Neural cell (in vitro differentiated cells): ENCODE data around the gene MSI1.

ENCODE experiments used
- CTCF ChIP-seq: fragments of 450-650 bp; IDR thresholded peaks from 2 replicates; pipeline ENCODE4 v1.5.1; 2014; ENCODE audit warnings: antibody characterized with exemption, mild to moderate bottlenecking, moderate library complexity; ENCODE audit not compliant: poor library complexity, severe bottlenecking
- EP300 ChIP-seq: fragments of 450-650 bp; conservative IDR thresholded peaks from 2 replicates; pipeline ENCODE4 v1.6.1; 2014; ENCODE audit warnings: antibody characterized with exemption, mild to moderate bottlenecking, moderate library complexity; ENCODE audit not compliant: poor library complexity, severe bottlenecking
- EZH2 ChIP-seq: fragments of 200-600, 300-800 bp; shearing (Covaris generic), sonication (generic); IDR thresholded peaks from 2 replicates; pipeline ENCODE4 v1.6.1; 2014; ENCODE audit warnings: antibody characterized with exemption, low read length, borderline replicate concordance, mild to moderate bottlenecking; ENCODE audit not compliant: insufficient read depth, poor library complexity, severe bottlenecking
- MXI1 ChIP-seq: fragments of 450-650 bp; conservative IDR thresholded peaks from 2 replicates; pipeline ENCODE4 v1.6.1; 2014; ENCODE audit warnings: antibody characterized with exemption, mild to moderate bottlenecking; ENCODE audit not compliant: poor library complexity, severe bottlenecking
- POLR2AphosphoS5 ChIP-seq: IDR thresholded peaks from 2 replicates; pipeline ENCODE4 v1.6.1; 2012
- REST ChIP-seq: IDR thresholded peaks from 2 replicates; pipeline ENCODE4 v1.6.1; 2012; ENCODE audit warnings: borderline replicate concordance

GRCh38 chr12:120359128-120359527 lies 9.8 kb downstream of the MSI1 start:
- TF ChIP-seq CTCF (no peak), POLR2AphosphoS5 (no peak), MXI1 (no peak), REST (no peak), EP300 (no peak), EZH2 (no peak)
